Measurements from ENCODE around the gene LIMK2.
"Not testable (repeated sequence)": the region's sequence is repeated elsewhere in the genome, so short reads cannot be mapped to it uniquely, and the experiment has no call there.

The LIMK2 gene

GRCh38 chr22:31211862-31212730 is at the start of gene LIMK2:
LIMK2 (plus strand) TSS chr22:31212298; CDS start chr22:31212409, 111 bp downstream.
- DNase-seq: peak; percentile 86

- no peak for DNase-seq
Measured at GRCh38 chr22:31170971-31171370, 41.1 kb upstream of the LIMK2 start.

- not testable (repeated sequence) for DNase-seq
Measured at GRCh38 chr22:31171734-31172133, 40.4 kb upstream of the LIMK2 start.

- no peak for DNase-seq
Measured at GRCh38 chr22:31173386-31174145, 38.5 kb upstream of the LIMK2 start.

GRCh38 chr22:31176923-31177322 is 35.2 kb upstream of the LIMK2 start:
- DNase-seq: no peak

GRCh38 chr22:31177420-31178162 is 34.5 kb upstream of the LIMK2 start:
- no peak for DNase-seq

GRCh38 chr22:31178859-31179258 is 33.2 kb upstream of the LIMK2 start:
- DNase-seq: no peak

- peak; percentile 23 for DNase-seq
Measured at GRCh38 chr22:31179345-31179744, 32.8 kb upstream of the LIMK2 start.

- no peak for DNase-seq
Measured at GRCh38 chr22:31184015-31184414, 28.1 kb upstream of the LIMK2 start.

GRCh38 chr22:31185056-31185455 is 27.0 kb upstream of the LIMK2 start:
- DNase-seq: no peak

- no peak for DNase-seq
Measured at GRCh38 chr22:31187627-31188026, 24.5 kb upstream of the LIMK2 start.

GRCh38 chr22:31192513-31192912 is 19.6 kb upstream of the LIMK2 start:
- DNase-seq: no peak

- DNase-seq: no peak
Measured at GRCh38 chr22:31193092-31193491, 19.0 kb upstream of the LIMK2 start.

GRCh38 chr22:31194681-31195080 is 17.4 kb upstream of the LIMK2 start:
- not testable (repeated sequence) for DNase-seq

- DNase-seq: no peak
Measured at GRCh38 chr22:31199187-31199586, 12.9 kb upstream of the LIMK2 start.

GRCh38 chr22:31204352-31204984 is 7.6 kb upstream of the LIMK2 start:
- DNase-seq: not testable (repeated sequence)

- not testable (repeated sequence) for DNase-seq
Measured at GRCh38 chr22:31205059-31205458, 7.0 kb upstream of the LIMK2 start.

GRCh38 chr22:31206460-31206859 is 5.6 kb upstream of the LIMK2 start:
- not testable (repeated sequence) for DNase-seq

GRCh38 chr22:31206896-31207687 is 5.0 kb upstream of the LIMK2 start:
- peak; percentile 18 for DNase-seq

GRCh38 chr22:31210556-31211421 is 1.3 kb upstream of the LIMK2 start:
- peak; percentile 55 for DNase-seq

- DNase-seq: no peak
Measured at GRCh38 chr22:31211482-31211861, 626 bp upstream of the LIMK2 start.
